K562 (cell line): ENCODE measurements around the gene JPH4. TPM values are rescaled to one million over a fixed set of nuclear protein-coding genes. Genes with fewer than 3 reads are reported as not detected.
A peak's percentile ranks its signal among the peaks of the same experiment; 100 is the strongest.

Experiments
- ATAC-seq: fragments of 200-7000 bp; cut with Tn5 transposase; 3 replicates; pipeline ENCODE4 v1.9.1; 2020; ENCODE audit warnings: moderate library complexity
- BruUV-seq: library from RNA; stranded (reverse); fragments of 400-500 nt; replicated peaks from 2 replicates; lab custom pipeline; 2021; lab: Mats Ljungman, UMichigan
- CTCF ChIA-PET: fragments of 300-600 bp; formaldehyde crosslinking; extraction: SDS; loops from one replicate; lab custom pipeline; 2021; ENCODE audit warnings: low intra/inter-chr PET ratio; lab: Yijun Ruan, JAX
- POLR2A ChIA-PET: fragments of 300-600, 350-650 bp; sonication (Branson Sonifier 250); formaldehyde crosslinking; extraction: SDS; loops from one replicate; lab custom pipeline; 2021; ENCODE audit warnings: antibody characterized with exemption, inconsistent platforms; lab: Yijun Ruan, JAX
- DNase-seq, 4 experiments: peaks; one replicate each; pipeline versions ENCODE4 v3.0.0 to v3.0.0-alpha.2; 2011 to 2018; ENCODE audit warnings: low spot score in 3 of 4, mixed read lengths in 3 of 4; ENCODE audit errors: extremely low read depth in 1 of 4
- FAIRE-seq: peaks from 2 replicates; lab custom pipeline; 2011; peaks lifted over from hg19 to GRCh38; lab: Jason Lieb, UNC
- H2AFZ ChIP-seq: 2 replicates; pipeline ENCODE4 v1.6.0; 2011; ENCODE audit warnings: low read depth, low read length, control low read depth, inconsistent platforms
- H3K27ac ChIP-seq: fragments of 200-600 bp; 3 replicates; pipeline ENCODE4 v1.8.0; 2011; ENCODE audit warnings: low read depth, mild to moderate bottlenecking, control low read depth, inconsistent platforms, low read length, moderate library complexity, mixed read lengths; ENCODE audit errors: extremely low read depth
- H3K27me3 ChIP-seq, 2 experiments: fragments of 300-600 bp in 1 of 2; 2 replicates in 1 of 2; 3 replicates in 1 of 2; pipeline versions ENCODE4 v1.6.0 to v1.8.0; 2011; ENCODE audit warnings: inconsistent platforms in 2 of 2, low read length in 2 of 2, mild to moderate bottlenecking in 1 of 2, mixed read lengths in 1 of 2, moderate library complexity in 1 of 2; ENCODE audit not compliant: control insufficient read depth in 2 of 2, insufficient read depth in 2 of 2
- H3K36me3 ChIP-seq: fragments of 300-600 bp; 3 replicates; pipeline ENCODE4 v1.8.0; 2011; ENCODE audit warnings: mild to moderate bottlenecking, low read length, inconsistent platforms; ENCODE audit not compliant: control insufficient read depth, insufficient read depth
- H3K4me1 ChIP-seq, 2 experiments: fragments of 200-600 bp in 1 of 2; replicated peaks in 1 of 2; 2 replicates in 1 of 2; 3 replicates in 1 of 2; pipeline versions ENCODE4 v1.5.1 to v1.8.0; 2011; ENCODE audit warnings: inconsistent platforms in 2 of 2, low read length in 2 of 2, mild to moderate bottlenecking in 1 of 2, mixed read lengths in 1 of 2, moderate library complexity in 1 of 2; ENCODE audit not compliant: control insufficient read depth in 2 of 2, insufficient read depth in 2 of 2
- H3K4me2 ChIP-seq: 2 replicates; pipeline ENCODE4 v1.6.1; 2011; ENCODE audit warnings: low read length, control low read depth, inconsistent platforms, mixed read lengths; ENCODE audit not compliant: insufficient read depth
- H3K4me3 ChIP-seq: fragments of 200-600 bp; sonication (generic), shearing (Covaris generic); 2 replicates; pipeline ENCODE4 v1.5.1; 2016; ENCODE audit warnings: control low read depth, inconsistent platforms
- H3K79me2 ChIP-seq: fragments of 200-600 bp; 3 replicates; pipeline ENCODE4 v1.8.0; 2011; ENCODE audit warnings: low read length, inconsistent platforms; ENCODE audit not compliant: control insufficient read depth, insufficient read depth
- H3K9ac ChIP-seq, 2 experiments: 2 replicates each; pipeline versions ENCODE4 v1.6.0 to v1.6.1; 2011; ENCODE audit warnings: low read depth in 2 of 2, low read length in 2 of 2, control low read depth in 1 of 2, inconsistent platforms in 1 of 2, mild to moderate bottlenecking in 1 of 2, mixed read lengths in 1 of 2; ENCODE audit not compliant: insufficient read depth in 1 of 2
- H3K9me1 ChIP-seq: one replicate; pipeline ENCODE4 v1.6.0; 2011; ENCODE audit warnings: inconsistent platforms, mild to moderate bottlenecking, low read length, moderate library complexity; ENCODE audit not compliant: control insufficient read depth, insufficient read depth
- H3K9me3 ChIP-seq: replicated peaks from 2 replicates; pipeline ENCODE4 v1.5.1; 2011; ENCODE audit warnings: low read depth, low read length, inconsistent platforms; ENCODE audit not compliant: control insufficient read depth, insufficient read depth
- H4K20me1 ChIP-seq: replicated peaks from 2 replicates; pipeline ENCODE4 v1.6.1; 2011; ENCODE audit warnings: low read length, inconsistent platforms, mixed read lengths; ENCODE audit not compliant: control insufficient read depth, insufficient read depth
- JUND ChIP-seq, 2 experiments: IDR thresholded peaks; 2 replicates in 1 of 2; 3 replicates in 1 of 2; pipeline ENCODE4 v1.6.1; 2011; ENCODE audit warnings: borderline replicate concordance in 2 of 2, low read depth in 2 of 2, low read length in 2 of 2, improper control_type of control experiment in 1 of 2, missing biosample characterization in 1 of 2, missing genetic modification characterization in 1 of 2, missing genetic modification reagents in 1 of 2
- MAFG ChIP-seq: fragments of 450-650 bp; conservative IDR thresholded peaks from 2 replicates; pipeline ENCODE4 v1.6.1; 2016; ENCODE audit warnings: missing genetic modification characterization, missing compliant biosample characterization
- NFE2 ChIP-seq: IDR thresholded peaks from 2 replicates; pipeline ENCODE4 v1.6.1; 2014; ENCODE audit warnings: antibody characterized with exemption, low read depth
- WGBS: fragments of 100-300 bp; shearing (Covaris generic); methylation state at CpG from one replicate; pipeline ENCODE4 v1.1.6; 2016; ENCODE audit warnings: low coverage, mixed read lengths; ENCODE audit not compliant: insufficient coverage; ENCODE audit errors: missing lambda C conversion rate; 5-methylcytosine and 5-hydroxymethylcytosine counted together
- in situ Hi-C: fragments of 300-500 bp; cut with MboI; formaldehyde crosslinking; loops from 4 replicates; pipeline ENCODE4 v1.15.0; 2018; ENCODE audit warnings: inconsistent platforms, mixed read lengths
- intact Hi-C: fragments of 100-400 bp; cut with micrococcal nuclease; formaldehyde crosslinking; loops from 2 replicates; pipeline ENCODE4 v1.14.2; 2022
- polyA plus RNA-seq, 8 experiments: library from polyadenylated mRNA; depleted of rRNA in 4 of 8; stranded (reverse) in 5 of 8; unstranded in 3 of 8; fragments of >200 nt; fragmentation: Nextera tagmentation in 2 of 8; fragmentation: Illumina TruSeq in 1 of 8; extraction: Ambion mirVana in 2 of 8; extraction: Trizol in 1 of 8; gene quantifications; 2 replicates each; pipeline versions ENCODE4 v1.2.1 to v1.2.3, GENCODE V29; 2011 to 2014; ENCODE audit warnings: inconsistent platforms in 1 of 8, missing spikeins in 1 of 8
- total RNA-seq, 7 experiments: library from RNA; depleted of rRNA in 6 of 7; stranded (reverse); fragments of >200 nt in 6 of 7; fragmentation: Illumina TruSeq in 2 of 7; extraction: Trizol in 2 of 7; gene quantifications; 2 replicates each; pipeline versions ENCODE4 v1.2.1 to v1.2.3, GENCODE V29; 2011 to 2021; ENCODE audit warnings: low replicate concordance in 1 of 7
- TF ChIP-seq, protein P1 (sequence below), 2 experiments: fragments of 450-650 bp; formaldehyde crosslinking in 1 of 2; IDR thresholded peaks; 2 replicates each; pipeline versions ENCODE4 v1.4.0 to v1.6.1; 2014 to 2020; ENCODE audit warnings: mild to moderate bottlenecking in 2 of 2, borderline replicate concordance in 1 of 2, low read depth in 1 of 2
- TF ChIP-seq, protein P2 (sequence below), 2 experiments: IDR thresholded peaks in 1 of 2; conservative IDR thresholded peaks in 1 of 2; 2 replicates each; pipeline ENCODE4 v1.6.1; 2016; ENCODE audit warnings: low read depth in 2 of 2, mild to moderate bottlenecking in 1 of 2, missing compliant biosample characterization in 1 of 2, missing genetic modification characterization in 1 of 2, moderate library complexity in 1 of 2
- TF ChIP-seq, protein P3 (sequence below): fragments of 250-450 bp; sonication (Bioruptor Pico); IDR thresholded peaks from 2 replicates; pipeline ENCODE4 v1.4.0; 2020; ENCODE audit warnings: mild to moderate bottlenecking, moderate library complexity

The JPH4 gene
- total and polyA plus RNA-seq, 9 of the 15 experiments (the other 6 are each of a cell fraction or from before 2014, with no cell fraction given) = 0.04 to 0.13 (median 0.06) TPM; not detected in 5

DNA sequence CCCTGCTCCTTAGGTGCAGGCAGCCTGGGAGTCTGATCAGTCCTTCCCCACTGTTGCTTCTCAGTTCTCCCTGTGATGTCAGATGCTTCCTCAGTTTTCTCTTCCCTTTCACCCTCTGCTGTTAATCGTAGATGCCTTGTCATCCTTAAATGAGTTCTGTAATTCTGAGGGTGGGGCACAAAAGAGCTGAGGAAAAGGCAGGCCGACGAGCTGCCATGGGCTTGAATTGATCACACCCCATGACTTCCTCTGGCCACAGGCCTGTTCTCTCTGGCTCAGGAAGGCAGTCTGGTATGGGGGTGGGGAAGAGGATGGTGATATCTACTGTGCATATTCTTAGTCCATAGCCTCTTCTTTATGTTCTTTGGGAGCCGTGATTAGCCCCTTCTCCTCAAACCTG lies 5.8 kb downstream of the JPH4 start:
- H3K4me2 ChIP-seq = no peak overlapping the region; the same call in 1 of the 2 replicates
- intact Hi-C loops (no loop called here), in situ Hi-C loops (no loop called here)
- no peaks in the 10 kb centered on the region for H3K79me2 ChIP-seq
- no peak overlapping the region for H2AFZ ChIP-seq
- BruUV-seq = no TSS peak
- 4% methylated on average over 4 of the region's 4 CpGs for WGBS
- no peak overlapping the region for H3K27ac ChIP-seq
- no peak overlapping the region for H3K9ac ChIP-seq
- no peaks in the 10 kb centered on the region for H3K27me3 ChIP-seq
- POLR2A ChIA-PET = interaction anchor here (0.7 to 0.8 kb wide), 2 partner anchors 10 to 25 kb away, joined by 3 read pairs; no protein-coding TSS in a partner anchor
- peaks cover 12 to 28% of the 10 kb centered on the region in 2 experiments; a peak in 4 of 5 replicates for H3K4me1 ChIP-seq
- no peak for DNase-seq
- H4K20me1 ChIP-seq = no peaks in the 10 kb centered on the region
- H3K9me1 ChIP-seq = no peaks in the 10 kb centered on the region
- peak; percentile 32; the same call in 2 of the 3 replicates for ATAC-seq
- no peak for FAIRE-seq
- no peak overlapping the region for H3K4me3 ChIP-seq
- TF ChIP-seq NFE2 (0 out of 2 replicates have a peak, but pooled peaks have one; percentile 24), JUND (IDR thresholded peaks at IDR 0.05; ENCODE audit: borderline replicate concordance, low read depth, low read length) (no peak), JUND (tag; IDR thresholded peaks at IDR 0.05; ENCODE audit: borderline replicate concordance, low read depth, low read length) (no peak), MAFG (tag) (peak; percentile 43; the same call in 1 of the 2 replicates)
- TF ChIP-seq, protein P1, sequence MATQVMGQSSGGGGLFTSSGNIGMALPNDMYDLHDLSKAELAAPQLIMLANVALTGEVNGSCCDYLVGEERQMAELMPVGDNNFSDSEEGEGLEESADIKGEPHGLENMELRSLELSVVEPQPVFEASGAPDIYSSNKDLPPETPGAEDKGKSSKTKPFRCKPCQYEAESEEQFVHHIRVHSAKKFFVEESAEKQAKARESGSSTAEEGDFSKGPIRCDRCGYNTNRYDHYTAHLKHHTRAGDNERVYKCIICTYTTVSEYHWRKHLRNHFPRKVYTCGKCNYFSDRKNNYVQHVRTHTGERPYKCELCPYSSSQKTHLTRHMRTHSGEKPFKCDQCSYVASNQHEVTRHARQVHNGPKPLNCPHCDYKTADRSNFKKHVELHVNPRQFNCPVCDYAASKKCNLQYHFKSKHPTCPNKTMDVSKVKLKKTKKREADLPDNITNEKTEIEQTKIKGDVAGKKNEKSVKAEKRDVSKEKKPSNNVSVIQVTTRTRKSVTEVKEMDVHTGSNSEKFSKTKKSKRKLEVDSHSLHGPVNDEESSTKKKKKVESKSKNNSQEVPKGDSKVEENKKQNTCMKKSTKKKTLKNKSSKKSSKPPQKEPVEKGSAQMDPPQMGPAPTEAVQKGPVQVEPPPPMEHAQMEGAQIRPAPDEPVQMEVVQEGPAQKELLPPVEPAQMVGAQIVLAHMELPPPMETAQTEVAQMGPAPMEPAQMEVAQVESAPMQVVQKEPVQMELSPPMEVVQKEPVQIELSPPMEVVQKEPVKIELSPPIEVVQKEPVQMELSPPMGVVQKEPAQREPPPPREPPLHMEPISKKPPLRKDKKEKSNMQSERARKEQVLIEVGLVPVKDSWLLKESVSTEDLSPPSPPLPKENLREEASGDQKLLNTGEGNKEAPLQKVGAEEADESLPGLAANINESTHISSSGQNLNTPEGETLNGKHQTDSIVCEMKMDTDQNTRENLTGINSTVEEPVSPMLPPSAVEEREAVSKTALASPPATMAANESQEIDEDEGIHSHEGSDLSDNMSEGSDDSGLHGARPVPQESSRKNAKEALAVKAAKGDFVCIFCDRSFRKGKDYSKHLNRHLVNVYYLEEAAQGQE (IDR thresholded peaks at IDR 0.05; ENCODE audit: borderline replicate concordance) = peak; percentile 11; the same call in 1 of the 2 replicates
- TF ChIP-seq, protein P1 (CRISPR knock-in tag; IDR thresholded peaks at IDR 0.05; ENCODE audit: low read depth) = no peak
- TF ChIP-seq, protein P2, sequence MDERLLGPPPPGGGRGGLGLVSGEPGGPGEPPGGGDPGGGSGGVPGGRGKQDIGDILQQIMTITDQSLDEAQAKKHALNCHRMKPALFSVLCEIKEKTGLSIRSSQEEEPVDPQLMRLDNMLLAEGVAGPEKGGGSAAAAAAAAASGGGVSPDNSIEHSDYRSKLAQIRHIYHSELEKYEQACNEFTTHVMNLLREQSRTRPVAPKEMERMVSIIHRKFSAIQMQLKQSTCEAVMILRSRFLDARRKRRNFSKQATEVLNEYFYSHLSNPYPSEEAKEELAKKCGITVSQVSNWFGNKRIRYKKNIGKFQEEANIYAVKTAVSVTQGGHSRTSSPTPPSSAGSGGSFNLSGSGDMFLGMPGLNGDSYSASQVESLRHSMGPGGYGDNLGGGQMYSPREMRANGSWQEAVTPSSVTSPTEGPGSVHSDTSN (CRISPR knock-in tag; IDR thresholded peaks at IDR 0.05; ENCODE audit: low read depth) = no peak
- TF ChIP-seq, protein P2 (tag; conservative IDR thresholded peaks at IDR 0.05; ENCODE audit: low read depth) = peak; percentile 33; the same call in 1 of the 2 replicates
- TF ChIP-seq, protein P3, sequence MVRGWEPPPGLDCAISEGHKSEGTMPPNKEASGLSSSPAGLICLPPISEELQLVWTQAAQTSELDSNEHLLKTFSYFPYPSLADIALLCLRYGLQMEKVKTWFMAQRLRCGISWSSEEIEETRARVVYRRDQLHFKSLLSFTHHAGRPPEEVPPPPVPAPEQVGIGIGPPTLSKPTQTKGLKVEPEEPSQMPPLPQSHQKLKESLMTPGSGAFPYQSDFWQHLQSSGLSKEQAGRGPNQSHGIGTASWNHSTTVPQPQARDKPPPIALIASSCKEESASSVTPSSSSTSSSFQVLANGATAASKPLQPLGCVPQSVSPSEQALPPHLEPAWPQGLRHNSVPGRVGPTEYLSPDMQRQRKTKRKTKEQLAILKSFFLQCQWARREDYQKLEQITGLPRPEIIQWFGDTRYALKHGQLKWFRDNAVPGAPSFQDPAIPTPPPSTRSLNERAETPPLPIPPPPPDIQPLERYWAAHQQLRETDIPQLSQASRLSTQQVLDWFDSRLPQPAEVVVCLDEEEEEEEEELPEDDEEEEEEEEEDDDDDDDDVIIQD (CRISPR knock-in tag) = no peak
- no peaks in the 10 kb centered on the region for H3K36me3 ChIP-seq
- no peaks in the 10 kb centered on the region; the same call in 1 of the 2 replicates for H3K9me3 ChIP-seq
- CTCF ChIA-PET = no interaction called here
